Loucy (cell line): ENCODE measurements around the gene SCAMP2.

Experiments used
- CTCF ChIP-seq: fragments of 200-600 bp; sonication (generic); conservative IDR thresholded peaks from 2 replicates; pipeline ENCODE4 v1.5.1; 2014; ENCODE audit warnings: mild to moderate bottlenecking, antibody characterized with exemption, low read length
- EZH2phosphoT487 ChIP-seq: fragments of 200-600 bp; IDR thresholded peaks from 2 replicates; pipeline ENCODE4 v1.6.1; 2018; ENCODE audit warnings: antibody characterized with exemption, mild to moderate bottlenecking, moderate library complexity, borderline replicate concordance

DNA sequence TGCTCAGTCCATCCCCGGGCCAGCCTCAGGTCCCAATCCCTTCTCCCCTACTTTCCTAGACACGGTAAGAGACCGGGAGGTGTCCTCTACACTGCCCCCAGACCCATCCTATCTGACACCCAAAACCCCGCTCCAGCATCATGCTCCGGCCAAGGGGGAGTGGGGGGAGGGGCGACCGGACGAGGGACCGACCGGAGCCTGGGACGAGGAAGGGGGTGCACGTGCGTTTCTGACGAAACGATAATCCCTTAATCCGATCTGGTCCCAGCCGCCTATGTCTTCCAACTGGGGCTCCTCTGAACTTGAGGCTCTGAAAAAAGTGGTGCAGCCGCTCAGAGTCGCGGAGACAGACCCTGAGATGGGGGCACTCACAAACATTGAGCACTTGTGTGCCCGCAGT lies 46.2 kb downstream of the SCAMP2 start:
- TF ChIP-seq CTCF (no peak), EZH2phosphoT487 (no peak)
